ENCODE data around the gene OR51A4.
"Not testable (repeated sequence)": the region's sequence is repeated elsewhere in the genome, so short reads cannot be mapped to it uniquely, and the experiment has no call there.

The OR51A4 gene, protein sequence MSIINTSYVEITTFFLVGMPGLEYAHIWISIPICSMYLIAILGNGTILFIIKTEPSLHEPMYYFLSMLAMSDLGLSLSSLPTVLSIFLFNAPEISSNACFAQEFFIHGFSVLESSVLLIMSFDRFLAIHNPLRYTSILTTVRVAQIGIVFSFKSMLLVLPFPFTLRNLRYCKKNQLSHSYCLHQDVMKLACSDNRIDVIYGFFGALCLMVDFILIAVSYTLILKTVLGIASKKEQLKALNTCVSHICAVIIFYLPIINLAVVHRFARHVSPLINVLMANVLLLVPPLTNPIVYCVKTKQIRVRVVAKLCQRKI

DNA sequence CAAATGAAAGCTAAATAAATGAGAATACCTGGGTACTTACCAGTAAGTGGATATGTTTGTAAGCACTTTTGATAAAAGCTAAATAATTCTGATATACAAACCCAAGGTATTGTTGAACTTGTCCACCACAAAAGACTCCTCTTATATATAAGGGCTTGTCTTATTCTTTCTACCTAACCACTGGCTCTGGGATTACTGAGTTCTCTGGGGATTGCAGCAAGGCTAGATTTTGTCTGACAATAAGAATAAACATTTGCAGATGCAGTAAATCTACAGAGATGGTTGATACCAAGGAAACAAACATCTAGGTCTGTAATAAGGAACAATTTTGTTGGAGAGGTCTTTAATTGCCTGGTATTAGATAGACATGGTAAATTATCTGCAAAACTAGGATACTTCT lies at the start of gene OR51A4:
Gene OR51A4 (minus strand): TSS at position 101 of the 400 bp plus-strand sequence. CDS start 505 bp downstream, outside the sequence.
- DNase-seq: no peak

DNA sequence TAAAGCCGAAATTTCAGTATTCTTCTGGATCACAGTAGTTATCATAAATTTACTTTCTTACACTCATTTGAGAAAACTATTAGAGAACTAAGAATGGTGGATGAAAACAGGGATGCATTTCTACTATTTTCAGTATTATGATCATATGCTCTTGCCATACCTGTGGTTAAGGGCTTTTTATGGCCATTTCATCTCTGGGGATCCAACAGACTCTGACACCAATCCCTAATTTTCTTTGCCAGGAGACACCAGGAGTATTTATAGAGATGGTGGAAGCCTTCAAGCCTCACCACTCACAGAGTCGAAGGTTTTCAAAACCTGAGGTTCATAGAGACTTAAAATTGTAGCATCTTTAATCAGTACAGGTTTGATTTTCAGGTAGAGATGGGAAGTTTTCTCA lies 47.1 kb upstream of the OR51A4 start, which contains the start of gene OR51L1:
Gene OR51L1 (plus strand): TSS at position 301 of the 400 bp plus-strand sequence. CDS start 4,132 bp downstream, outside the sequence.
- no peak for DNase-seq

DNA sequence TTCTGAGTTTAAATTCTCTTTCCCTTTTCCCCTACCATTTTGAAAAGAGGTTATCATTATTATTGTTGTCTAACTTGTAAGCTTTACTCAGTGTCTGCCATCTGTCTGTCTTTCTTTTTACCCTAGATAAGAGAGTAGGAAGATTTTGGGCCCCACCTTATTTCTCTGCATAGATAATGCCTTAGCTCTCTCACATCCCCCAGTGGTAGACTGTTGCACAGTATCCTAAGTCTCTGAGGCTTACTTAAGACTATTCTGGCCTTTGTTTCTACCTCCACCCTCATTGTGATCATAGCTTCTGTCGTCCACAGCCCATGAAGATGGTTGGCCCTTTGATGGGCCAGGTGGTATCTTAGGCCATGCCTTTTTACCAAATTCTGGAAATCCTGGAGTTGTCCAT lies 43.7 kb upstream of the OR51A4 start:
- DNase-seq: no peak

DNA sequence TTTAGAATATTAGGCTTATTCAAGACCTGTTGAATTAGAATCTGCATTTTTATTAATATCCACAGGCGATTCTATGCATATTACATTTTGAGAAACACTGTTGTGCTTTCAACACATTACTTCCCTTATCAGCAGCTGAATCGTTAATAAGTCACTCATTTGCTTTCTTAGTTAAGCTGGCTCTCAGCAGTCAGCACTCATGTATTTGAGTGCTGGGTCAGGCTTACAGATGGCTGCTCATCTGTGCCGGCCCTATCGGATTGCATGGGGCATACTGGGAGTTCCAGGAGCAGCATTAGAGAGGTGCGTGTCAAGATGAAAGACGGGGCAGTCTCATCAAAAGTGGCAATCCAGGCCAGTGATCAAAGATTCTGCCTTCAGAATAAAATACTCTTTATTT lies 36.4 kb upstream of the OR51A4 start:
- no peak for DNase-seq

DNA sequence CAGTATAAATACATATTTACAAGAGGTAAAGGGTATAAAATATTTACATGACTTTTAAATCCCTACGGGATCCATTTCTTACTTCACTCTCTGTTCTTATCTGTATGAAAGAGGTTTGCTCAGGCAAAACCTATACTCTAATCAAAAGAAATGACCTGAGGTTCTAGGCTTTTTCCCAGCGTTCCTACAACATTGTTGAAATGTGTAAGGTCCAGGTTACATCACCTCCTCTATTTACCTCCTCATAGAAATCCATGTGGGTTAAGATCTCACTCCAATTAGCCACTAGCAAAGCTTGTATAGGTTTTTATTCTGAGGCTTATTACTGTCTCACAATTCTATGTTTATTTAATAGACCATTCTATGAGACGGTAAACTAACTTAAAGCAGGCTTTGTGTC lies 35.3 kb upstream of the OR51A4 start:
- DNase-seq: no peak

DNA sequence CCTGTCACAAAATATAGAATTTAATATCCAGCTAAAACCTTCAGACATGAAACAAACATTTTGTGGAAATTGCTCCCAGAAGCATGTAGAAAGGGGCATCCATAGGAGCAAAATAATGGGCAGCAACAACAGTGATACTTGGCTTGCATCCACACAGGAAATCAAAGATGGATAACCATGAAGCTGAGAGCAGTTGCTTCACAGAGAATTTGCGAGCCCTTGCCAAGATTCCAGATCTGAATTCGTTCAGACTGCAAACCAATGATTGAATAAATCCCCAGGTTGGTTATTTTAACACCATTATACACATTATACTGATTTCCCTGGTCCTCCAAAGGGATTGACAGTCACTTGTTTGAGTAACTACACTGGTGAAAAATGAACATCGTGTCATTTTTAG lies 31.6 kb upstream of the OR51A4 start:
- no peak for DNase-seq

DNA sequence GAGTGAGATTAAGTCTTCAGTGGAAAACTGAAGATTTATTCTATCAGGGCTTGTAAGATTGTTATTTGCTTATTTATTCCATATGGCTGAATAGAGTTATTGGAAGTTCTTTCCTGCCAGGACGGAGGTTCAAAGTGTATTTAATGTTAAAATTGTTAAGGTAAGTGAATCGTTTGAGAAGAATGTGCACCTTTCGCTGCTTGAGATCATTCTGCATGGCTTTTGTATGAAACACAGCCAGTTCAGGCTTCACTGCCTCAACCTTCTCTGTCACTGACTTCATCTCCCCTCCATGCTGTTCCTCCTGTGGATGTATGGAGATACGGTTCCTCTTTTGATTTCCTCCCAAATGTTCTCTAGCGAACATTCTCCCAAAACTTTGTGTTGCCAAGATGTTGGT lies 28.0 kb upstream of the OR51A4 start:
- DNase-seq: no peak

DNA sequence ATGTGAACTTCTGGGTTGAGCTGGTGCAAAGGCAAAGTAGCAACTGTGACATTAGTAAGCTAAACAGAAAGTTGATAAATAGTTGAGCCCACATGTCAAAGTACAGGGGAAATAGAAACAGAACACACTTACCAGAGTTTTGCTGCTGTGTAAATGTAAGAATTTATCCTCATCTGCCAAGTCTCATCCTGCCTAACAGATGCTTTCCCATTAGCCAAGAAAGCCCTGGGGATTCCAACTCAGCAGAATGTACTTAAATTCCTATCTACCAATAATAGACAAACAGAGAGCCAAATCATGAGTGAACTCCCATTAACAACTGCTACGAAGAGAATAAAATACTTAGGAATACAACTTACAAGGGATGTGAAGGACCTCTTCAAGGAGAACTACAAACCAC lies 15.4 kb upstream of the OR51A4 start:
- DNase-seq: no peak

DNA sequence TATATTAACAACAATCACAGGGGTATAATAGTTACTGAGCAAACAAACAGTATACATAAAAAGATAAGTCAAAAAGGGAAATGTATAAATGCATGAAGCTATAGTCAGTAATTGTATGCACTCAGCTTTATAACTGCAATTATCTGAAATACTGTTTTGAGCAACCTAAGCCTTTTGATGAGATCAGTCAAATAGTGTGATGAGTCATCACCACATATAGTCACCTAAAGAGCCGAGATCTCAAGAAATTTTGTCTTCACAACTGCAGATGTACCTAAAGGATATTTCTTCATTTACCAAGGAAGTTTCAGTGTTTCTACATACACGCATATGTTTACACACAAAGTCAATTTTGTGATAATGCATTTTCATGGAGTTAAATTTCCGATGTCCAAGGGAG lies 13.5 kb upstream of the OR51A4 start:
- DNase-seq: no peak

DNA sequence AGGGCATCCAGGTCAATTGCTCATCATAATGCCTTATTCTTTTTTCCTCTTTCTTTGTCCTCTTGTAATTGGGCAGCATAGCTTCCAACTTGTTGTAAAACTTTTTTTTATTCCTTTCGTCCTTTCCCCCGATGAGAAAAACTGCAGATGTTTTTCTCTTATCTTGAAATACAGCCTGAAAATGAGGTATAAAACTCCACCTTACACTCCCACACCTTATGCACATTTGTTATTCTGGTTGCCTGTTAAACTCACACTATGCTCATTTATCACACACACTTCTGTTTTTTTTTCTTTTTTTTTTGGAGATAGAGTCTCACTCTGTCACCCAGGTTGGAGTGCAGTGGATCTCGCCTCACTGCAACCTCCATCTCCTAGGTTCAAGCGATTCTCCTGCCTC lies 10.0 kb upstream of the OR51A4 start:
- no peak for DNase-seq

DNA sequence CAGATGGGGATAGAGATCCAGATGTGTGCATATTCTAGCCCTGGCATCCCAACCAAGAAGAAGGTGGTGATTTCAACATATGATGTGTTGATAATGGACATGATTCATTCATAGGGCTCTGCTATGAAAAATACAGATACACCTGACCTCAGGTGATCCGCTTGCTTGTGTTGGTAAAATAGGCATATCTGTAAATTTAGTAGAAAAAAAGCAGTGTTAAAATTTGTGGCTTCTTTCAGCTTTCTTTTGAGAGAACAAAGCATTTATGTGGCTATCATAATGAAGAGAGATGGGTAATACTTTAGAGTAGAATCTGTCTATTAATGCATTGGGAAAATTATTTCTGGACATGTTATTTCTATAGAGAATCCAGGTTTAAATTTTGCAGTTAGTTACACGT lies 8.2 kb upstream of the OR51A4 start, which contains the start of gene OR51A2:
Gene OR51A2 (minus strand): TSS at position 101 of the 400 bp plus-strand sequence. CDS start 0 bp downstream, at position 101.
- not testable (repeated sequence) for DNase-seq

DNA sequence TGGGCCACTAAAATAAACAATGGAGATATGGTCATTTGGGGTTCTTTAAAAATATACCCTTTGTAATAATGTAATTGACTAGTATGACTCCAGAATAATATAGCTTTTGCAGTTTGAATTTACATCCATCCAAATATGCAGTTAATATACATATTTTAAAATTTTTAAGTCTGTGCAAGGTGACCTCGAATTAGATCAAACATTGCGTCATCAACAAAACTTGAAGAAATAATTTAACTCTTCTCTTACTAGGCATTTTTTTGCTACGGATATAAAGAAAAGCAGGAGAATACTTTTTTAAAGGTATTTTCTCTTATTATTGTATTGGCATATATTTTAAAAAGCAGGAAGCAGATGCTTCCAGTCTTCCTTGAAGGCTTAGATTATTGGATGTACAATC lies 10.7 kb downstream of the OR51A4 start:
- DNase-seq: no peak

DNA sequence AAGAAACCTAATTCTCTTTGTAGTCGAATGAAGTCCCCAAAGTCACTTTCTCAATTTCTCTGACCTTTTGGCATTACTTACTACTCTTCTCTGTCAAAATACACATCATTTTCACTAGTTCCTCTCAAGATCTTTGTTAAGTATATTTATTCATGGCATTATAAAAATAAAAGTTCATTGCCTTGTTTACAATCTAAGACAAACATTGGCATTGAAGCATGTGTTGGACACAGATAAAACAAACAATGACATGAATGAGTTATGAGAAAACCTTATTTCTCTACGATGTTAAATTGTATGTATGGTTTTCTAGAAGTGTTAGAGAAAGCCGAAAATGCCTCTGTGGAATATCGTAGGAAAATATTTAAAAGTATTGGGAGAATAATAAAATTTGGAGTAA lies 14.7 kb downstream of the OR51A4 start:
- no peak for DNase-seq

DNA sequence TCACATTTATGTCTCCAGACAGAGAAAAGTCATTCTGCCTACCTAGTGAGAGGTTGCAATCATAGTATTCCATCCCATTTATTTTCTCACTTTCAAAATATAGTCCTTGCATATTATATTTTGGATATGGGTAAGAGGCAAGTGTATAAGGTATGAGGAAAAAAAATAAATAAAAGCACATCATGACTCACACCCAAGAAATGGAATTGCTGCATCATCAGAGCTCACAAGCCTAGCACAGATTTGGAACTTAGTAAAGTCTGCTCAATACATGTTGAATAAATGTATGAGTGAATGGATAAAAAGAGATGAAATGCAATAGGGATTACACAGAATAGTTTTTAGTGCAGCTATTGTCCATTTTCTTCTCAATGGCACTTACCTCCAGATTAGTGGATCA lies 20.8 kb downstream of the OR51A4 start:
- DNase-seq: no peak

DNA sequence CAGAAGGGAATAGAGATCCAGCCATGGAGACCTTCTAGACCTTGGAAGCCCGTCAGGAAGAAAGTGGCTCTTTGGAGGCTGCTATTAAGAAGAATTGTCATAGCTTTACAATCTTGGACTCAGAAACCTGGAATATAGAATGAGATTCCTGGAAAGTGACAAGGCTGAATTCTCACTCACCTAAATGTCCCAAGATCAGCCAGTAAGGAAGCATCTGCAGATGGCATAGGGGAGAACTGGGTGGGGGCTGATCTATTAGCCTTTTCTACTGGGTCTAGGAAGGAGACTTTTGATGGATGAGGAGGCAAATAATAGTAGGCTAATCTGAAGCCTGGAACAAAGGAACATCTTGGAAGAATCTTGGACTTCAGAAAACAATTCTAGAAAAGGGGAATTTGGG lies 23.2 kb downstream of the OR51A4 start, which contains the start of gene OR51G1:
Gene OR51G1 (minus strand): TSS at position 101 of the 400 bp plus-strand sequence. CDS start 0 bp downstream, at position 101.
- DNase-seq: no peak

DNA sequence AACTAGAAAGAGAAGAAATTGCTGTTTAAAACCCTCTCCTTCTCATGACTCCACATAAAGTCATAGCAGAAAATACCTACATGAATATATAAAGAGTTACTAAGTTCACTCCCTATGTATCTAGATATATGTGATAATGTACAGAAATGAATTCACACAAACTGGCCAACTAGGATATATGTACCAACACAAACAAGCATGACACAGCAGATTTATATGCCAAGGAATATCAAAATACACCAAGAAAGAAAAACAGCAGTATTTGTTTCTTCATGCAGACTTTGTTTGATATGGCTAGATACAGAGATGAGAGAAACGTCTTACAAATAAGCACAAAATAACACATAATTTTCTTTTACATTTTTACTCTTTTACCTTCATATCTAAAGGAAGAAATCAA lies 25.1 kb downstream of the OR51A4 start:
- DNase-seq: no peak

DNA sequence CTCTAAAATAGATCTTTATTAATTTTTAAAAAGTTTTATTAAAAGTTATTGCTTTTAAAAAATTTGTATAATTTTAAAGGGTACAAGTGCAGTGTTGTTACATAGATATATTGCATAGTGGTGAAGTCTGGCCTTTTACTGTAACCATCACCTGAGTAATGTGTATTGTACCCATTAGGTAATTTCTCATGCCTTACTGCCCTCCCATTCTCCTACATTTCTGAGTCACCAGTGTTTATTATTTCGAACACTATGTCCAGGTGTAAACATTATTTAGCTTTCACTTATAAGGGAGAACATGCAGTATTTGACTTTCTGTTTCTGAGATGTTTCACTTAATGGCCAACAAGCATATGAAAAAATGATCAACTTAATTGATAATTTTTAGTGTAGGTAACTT lies 25.6 kb downstream of the OR51A4 start:
- DNase-seq: no peak

DNA sequence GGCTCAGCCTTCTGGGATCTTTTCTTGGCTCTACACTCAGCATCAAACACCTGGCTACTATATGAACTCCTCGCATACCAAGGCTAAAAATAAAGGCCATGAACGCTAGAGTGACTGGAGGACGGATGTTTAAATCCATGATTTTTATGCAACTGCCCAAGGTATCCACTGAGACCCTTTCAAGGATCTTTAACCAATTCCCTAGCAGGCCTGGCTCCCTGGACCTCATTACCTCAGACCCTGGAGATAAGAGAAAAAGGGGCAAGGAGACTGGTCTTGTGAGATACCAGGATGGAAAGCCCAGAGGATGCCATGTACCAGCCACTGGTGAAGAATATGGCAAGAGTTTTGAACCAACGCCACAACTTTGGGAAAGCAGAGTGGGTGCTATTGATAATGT lies 28.2 kb downstream of the OR51A4 start, which contains the start of gene OR51G2:
Gene OR51G2 (minus strand): TSS at position 101 of the 400 bp plus-strand sequence. CDS start 3,687 bp downstream, outside the sequence.
- DNase-seq: no peak

DNA sequence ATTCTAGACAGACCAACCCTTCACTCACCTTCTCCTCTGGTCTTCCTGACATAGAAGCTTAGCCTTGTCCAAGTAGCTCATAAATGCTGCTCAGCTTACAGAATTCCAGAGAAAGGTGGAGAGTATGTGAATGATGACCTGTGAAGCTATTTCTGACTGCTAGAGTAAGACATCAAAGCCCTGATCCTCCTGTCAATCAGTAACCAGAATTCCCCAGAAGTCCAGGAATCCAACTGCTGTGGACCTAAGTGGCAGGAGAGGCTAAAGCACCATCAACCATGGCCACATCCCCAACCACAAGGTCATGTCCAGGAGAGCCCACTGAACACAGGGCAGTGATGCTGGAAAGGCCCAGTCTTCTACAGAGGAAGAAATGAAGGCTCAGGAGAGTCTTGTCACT lies 30.8 kb downstream of the OR51A4 start:
- no peak for DNase-seq

DNA sequence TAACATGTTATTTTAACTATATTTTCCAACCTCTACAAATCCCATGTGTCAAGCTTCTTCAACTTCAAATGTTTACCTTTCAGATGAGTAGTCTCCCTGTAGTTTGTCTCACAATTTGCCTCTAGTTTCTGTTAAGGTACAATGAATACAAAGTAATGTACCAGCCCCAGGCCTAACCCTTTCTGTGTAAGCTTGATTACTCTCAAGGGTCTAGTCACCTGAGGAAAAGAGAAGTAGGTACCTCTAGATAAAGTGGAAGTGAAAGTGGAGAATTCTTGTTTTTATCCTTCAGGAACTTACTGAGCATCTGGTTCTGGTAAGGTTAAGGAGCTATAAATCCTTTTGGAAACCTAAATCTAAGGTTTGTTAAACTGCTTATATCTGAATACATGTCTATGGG lies 43.9 kb downstream of the OR51A4 start, which contains the start of gene OR51A7:
Gene OR51A7 (plus strand): TSS at position 300 of the 400 bp plus-strand sequence. CDS start 3,587 bp downstream, outside the sequence.
- DNase-seq: no peak

Measured in CD4-positive, alpha-beta T cell treated with Interferon gamma for 1 hour (primary cell).